Glomerular endothelial cell (primary cell): ENCODE measurements around the gene ZNF236. TPM values are rescaled to one million over a fixed set of nuclear protein-coding genes. Genes with fewer than 3 reads are reported as not detected.

Experiments
- DNase-seq: peaks from one replicate; pipeline ENCODE4 v3.0.0-alpha.2; 2011; ENCODE audit warnings: low read depth, low spot score; ENCODE audit errors: extremely low read depth
- total RNA-seq: library from RNA; depleted of rRNA; stranded (reverse); fragments of >200 nt; gene quantifications from 2 replicates; pipeline ENCODE4 v1.2.3, GENCODE V29; 2015

ZNF236 gene
- total RNA-seq, 1 donor from 2014 or later: 8.8 TPM

DNA sequence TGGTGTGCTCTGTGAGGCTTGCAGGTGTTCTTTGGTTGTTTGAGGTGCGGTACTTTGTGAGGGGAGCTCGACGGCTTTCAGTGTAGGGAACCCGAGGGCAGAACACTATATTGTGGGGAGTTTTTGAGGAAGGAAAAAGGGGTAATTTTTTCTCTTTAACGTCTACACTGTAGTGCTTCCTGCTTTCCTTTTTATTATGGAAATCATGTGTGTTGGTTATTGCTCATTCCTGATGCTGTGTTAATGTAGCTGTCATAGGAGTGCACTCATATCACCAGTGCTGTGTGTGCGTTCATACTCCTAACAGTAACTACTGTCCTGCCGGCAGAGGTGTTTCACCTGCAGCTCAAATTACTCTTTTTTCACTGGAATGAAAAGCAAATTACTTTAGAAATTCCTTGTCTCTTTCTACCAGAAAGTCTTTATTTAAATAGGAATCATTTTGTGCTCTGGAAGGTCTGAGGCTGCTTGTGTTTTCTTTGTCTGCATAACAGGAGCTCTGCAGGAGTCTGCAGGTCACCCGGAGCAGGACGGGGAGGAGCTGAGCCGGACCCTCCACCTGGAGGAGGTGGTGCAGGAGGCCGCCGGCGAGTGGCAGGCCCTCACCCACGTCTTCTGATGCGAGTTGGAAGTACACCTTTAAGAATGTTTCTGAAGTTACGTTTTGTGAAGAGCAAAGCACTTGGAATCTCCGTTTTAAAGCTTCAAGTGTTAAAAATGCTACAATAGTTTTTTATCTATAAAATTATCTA is 145.5 kb downstream of the ZNF236 start:
- DNase-seq: no peak

DNA sequence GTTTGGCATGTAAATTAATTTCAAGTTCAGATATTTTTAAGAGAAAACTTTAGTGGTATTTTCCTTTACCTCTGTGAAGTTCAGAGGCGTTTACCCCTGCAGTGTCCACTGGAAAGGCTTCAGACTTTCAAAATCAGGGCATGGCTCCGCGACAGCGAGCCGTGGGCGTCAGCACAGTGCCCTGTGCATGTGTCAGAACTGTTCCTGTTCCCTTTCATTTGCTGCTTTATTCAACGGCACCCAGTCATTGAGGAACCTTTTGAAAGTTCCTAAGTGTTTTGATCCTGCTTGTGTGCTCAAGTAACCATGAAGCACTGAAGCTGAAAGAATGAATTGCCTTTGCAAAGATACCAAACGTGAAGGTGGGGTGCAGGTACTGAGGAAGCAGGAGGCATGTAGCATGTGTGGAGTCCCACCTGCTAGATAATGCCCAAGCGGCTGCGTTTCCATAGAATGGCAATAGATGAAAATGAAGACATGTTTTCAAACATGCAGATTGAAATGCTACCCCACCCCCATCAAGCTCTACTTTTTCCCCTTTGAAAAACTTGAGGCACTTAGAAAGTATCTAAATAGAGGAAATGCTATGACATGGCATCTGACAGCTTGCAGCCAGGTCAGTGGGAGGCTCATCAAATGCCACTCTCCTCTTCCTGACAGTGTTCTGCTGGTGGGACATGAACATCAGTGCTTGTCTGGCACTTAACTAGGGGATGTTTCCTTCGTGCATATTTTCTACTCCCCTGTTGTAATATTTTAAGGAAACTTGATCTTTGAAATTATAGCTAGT is 148.6 kb downstream of the ZNF236 start:
- DNase-seq: no peak

DNA sequence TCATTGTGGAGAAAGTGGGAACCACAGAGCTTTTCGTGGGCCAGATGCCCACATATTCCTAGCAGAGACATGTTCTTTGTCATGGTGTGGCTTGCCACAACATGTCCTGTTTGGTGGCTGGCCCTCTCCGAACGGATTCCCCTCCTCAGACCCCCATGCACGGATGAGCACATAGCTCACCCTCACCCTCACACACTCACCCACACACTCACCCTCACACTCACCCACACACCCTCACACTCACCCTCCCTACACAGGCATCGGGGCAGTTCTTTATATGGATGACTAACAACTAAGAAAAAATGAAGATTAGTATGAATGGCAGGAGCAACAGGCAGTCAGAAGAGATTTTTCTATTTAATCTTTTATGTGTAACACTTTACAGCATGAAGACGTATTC is 149.9 kb downstream of the ZNF236 start:
- no peak for DNase-seq

DNA sequence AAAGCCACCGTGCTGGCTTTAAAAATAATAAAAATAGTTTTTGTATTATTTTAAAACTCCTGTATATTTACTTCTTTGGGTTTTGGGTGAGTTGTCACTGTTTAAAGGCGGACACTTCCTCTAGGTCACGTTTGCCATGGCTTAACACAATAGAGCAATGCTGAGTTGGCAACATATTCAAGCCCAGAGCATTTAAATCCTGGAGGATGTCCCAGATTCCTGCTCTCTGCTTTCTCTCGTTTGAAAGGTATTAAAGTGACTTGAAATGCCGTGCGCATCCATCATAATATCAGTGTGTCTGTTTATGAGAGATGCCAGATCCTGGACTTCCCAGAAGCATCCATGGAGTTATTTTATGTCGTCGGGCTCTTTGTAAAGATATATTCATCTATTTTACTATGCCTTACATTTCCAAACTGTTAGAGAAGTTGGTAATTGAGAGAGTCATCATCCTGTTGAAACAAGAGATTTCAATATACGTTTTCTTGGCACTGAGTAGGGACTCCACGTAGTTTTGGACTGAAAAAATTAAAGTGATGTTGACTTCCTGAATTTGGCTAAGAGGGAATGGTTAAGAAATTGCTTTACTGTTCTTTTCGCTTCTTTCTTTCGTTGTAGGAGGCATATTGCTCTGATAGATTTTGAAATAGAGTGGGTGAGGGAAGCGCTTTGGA is 150.6 kb downstream of the ZNF236 start:
- no peak for DNase-seq

DNA sequence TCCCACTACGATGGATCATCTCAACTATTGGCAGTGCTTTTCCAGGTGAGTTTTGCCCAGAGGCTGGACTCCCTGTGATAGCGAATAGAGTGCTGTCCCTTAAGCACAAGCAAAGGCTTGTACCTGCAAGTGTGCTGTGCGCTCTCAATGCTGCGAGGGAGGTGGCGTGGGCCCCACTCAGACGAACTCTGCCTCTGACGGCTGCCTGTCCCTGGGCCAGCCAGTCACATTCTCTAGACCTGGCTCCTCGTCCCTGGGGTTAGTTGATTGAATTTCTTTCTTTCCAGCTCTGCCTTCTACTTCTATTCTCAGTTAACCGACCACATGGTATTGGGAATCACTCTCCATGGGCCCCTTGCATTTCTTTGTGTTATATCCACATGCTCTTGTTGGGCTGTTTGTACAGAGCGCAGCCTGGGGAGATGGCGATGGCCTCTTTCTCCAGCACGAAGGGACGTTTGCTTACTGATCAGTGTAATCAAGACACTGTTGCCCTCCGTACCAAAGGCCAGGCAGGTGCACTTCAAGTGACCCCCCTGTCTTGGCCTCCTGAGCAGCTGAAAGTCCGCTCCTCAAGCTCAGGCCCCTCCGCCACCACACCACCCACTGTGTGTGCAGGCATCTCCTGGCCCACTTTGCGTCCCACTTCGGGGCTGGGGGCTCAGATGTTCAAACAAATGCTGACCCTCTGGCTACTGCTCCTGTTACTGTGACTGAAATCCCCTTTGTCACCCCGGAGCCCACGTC is 151.3 kb downstream of the ZNF236 start:
- DNase-seq: no peak

DNA sequence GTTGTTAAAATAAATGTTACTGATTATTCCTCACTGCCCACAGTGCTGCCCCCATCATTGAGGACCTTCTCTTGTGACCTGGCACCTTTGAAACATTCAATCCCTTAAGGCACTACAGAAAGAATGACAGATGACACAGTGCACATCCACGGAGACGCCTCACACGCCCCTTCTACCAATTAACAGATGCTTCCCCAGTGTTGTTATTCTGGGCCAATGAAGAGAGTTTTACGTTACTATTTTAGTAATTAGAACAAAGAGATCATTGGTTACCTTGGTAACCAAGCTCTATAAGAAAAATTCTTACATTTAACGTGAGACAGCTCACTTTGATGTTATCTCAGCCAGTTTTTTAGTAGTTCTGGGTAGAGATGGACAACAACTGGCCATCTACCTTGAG is 152.0 kb downstream of the ZNF236 start:
- DNase-seq: no peak

DNA sequence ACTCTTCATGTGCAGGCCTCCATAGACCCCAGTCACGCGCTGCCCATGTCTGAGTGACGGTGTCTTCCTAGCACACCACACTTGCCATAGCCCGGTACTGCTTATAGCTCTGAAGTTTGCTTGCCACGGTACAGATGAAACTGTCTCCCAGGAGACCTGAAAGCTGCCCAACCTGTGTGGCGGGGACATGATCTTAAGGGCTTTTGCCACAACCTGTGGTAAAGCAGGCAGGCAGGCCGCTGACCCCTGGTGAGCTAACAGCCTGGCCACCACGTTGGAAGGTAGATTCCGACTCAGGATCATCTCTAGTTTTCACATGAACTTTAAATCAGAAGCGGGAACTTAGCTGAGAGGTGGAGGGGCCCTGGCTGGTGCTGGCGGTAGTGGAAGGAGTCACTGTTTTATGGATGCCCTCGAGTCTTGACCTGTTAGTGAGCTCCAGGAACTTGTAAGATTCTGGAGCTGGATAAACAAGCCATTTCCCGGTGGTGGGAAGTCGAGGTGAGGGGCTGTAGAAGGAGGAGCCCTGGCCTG is 153.3 kb downstream of the ZNF236 start:
- no peak for DNase-seq

DNA sequence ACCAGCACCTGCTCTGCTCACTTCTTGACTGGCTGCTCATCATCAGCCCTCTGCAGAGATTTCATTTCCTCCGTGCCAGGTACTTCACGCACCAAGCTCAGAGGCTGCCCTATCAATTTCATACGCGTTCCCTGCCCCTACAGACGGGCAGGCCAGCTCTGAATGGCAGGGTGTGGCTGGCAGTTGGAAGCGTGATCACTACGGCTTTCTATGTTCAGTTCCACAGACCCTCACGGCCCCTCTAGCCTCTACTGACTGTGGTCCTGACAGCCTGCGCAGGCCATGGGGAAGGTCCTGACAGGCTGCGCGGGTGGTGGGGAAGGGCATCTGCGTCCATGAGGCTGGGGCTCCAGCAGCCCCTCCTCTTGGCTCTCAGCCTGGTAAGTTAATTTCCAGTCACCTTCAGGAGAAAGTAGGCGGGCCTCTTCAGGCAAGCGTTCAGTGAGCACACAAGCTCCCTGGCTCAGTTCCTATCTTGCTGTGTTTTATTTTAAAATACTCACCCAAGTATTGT is 154.8 kb downstream of the ZNF236 start:
- no peak for DNase-seq

DNA sequence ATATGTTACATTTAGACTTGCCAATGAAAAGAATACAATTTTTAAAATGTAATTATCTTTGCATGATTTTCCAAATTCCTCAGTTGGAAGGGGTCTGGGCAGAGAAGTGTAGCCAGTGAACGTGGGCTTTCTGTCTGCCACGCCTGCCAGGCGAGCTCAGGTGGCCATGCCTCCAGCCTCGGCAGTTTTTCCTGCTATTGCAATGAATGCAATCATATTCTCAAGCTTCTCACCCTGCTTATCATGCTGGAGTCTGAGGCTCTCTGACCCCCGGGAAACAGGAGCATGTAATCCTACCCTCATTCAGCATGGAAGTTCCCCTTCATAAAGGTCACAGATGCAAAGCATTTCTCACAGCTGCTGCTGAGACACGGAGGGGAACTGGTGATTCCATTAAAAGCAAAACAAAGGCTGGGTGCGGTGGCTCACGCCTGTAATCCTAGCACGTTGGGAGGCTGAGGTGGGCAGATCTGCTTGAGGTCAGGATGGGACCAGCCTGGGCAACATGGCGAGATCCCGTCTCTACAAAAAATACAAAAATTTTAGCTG is 155.4 kb downstream of the ZNF236 start:
- DNase-seq: no peak

DNA sequence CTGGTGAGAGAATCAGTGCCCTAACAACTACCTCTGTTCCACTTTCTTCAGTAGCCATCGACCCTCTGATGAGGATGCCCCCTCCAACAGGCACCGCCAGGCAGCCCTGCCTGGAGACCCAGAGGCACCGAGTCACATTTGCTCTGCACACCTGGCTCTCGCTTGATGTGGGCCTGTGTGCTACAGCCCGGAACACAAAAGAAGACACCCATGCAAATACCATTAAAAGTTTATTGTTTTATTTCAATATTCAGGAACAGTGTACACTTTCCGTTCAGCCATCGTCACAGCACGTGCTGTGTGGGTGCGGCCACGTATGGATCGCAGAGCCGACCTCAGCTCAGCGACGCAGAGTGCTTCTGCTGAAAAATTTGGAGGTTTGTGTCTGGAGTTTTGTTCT is 156.3 kb downstream of the ZNF236 start:
- DNase-seq: no peak

DNA sequence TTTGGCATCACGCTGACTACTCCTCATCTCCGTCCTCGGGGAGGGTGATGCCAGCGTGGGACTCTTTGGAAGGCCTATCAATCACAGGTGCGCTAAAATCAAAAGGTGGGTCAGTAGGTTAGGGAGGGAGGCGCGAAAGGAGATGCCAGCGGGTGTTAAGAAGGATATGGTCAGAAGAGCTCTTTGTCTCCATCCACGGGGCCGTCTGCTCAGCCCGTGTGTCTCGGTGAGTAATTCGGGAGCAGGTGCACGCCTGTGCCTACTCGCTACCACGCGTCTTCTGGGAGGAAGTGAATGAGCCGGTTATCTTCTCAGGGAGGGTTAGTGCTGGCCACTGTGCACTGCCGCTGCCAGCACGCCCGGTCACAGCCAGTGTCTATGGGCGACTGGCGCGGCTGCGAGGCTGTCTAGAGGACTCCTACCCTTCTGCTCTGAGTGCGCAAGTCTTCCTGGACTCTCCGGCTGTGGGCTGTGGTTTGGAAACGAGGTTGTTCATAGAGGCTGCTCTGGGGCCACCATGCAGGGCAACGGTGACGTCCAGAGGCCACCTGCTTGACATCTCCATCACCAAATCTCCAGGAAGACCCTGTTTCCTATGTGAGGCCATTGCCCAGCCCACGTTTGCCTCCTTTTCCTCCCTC is 156.9 kb downstream of the ZNF236 start:
- no peak for DNase-seq

DNA sequence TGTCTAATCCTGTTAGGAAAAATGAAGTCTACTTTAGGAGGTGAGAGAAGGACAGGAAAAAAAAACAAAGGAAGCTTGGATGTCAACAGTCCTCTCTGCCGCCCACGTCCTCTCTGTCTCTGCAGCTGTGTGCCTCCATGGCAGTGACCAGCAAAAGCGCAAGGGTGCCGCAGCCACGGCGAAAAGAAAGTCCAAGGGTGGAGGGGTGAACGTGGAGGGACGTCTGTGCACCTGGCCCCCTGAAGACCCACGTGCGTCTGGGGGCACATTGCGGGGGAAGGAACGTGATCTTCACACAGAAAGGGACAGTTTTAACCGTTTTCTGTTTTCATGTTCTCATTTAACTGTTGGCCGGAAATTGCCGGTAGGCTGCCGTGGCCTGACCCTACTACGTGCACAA is 157.5 kb downstream of the ZNF236 start:
- DNase-seq: no peak

DNA sequence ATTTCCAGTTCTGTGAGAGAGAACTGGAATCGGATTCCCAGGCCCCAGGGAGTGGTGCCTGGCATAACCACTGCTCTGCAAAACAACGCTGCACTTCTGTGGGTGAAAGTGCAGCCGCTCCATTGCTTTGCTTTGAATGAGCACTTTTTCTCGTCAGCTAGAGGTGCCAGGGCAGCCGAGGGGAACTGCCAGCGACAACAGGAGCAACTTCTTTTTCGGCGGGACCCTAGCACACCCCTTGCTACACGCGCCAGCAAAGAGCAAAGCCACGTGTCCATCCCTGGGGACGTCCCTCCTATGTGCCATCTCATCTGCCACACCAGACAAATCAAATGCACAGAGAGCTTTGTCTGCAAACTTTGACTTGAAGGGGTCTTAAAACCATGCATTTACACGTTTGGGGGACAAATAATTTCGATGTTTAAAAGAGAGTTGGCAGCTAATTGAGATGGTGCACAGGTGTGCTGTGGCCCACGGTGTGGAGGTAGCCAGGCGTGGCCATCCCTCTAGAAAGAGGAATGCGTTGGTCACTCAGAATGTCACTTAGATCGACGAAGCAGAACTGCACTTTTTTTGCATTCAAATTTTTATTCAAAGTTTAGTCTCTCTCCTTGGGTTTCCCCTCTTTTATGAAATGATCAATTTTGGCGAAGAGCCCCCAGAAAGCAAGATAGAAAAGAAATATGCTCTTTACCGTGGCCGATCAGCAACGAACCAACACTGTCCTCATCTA is 158.5 kb downstream of the ZNF236 start:
- DNase-seq: no peak

DNA sequence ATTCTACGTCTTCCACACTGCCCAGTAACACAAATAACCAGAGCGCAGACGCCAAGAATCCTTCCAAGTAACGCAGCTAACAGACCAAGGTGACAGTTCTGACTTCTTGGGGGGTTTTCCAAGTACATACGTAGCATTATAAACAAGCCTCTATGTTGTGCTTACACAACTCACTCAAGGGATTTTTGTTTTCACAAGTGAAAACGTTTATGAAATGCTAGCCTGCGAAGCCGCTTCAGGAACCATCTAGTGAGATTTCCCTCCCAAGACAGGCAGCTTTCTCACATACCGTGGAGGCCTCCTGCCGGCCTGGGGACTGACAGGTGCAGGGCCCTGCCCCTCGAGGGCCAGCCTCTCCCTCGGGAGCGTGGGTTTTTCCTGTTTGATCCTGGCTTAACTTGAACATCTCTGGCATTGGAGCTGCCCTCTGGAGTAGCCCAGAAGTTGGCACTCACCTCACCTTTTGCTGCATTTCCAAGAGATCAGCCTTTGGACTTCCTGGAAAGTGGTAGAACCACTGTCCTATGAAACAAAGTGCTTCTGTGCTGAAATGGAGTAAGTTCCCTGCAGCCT is 159.1 kb downstream of the ZNF236 start:
- DNase-seq: no peak

DNA sequence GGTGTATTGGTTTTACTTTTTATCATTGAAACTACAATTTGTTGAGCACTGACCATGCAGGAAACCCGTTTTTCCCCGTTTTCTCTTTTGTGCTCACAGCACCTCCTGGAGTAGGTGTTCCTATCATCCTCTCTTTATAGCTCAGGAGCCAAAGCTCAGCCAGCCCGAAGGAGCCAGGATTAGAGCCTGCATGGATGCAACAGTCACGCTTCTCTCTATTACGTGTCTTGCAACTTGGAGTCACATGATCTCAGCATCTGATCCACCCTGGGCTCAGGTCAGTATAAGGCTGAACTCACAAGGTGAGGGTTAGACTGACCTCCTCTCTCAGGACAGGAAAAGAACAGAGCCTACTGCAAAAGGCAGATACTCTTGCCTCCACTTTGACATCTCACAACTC is 159.7 kb downstream of the ZNF236 start:
- DNase-seq: no peak

DNA sequence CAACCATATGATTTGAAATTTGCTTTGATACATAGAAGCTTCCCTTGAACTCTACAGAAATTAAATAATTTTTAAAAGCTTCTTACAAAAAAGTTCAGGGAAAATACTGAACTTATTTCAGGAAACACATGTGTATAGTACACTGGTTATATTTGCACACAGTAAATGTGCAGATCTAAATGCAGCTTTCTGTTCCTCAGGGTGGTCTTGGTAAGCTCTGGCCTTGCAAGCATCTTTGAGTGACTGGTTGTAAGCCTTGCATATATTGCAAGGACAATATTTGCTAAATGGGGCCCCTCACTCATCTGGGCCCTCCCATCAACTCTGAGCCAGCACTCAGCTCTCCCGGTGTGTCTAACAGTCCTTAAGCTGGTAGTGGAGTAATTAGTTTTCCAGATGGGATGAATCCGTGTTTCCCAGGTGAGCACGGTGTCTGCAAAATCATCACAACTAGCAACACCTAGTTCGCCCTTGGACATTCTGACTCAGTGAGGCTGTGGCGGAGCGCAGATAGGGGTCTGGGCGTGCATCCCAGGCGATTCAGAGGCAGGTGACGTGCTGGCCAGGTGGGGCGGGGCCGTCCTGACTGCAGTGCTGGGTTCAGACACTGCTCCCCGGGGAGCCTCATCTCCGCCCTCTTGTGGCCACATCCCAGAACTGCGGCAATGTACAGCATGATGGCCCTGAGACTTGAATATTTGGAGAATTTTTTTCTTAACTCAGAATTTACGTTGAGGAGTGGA is 160.7 kb downstream of the ZNF236 start:
- no peak for DNase-seq

DNA sequence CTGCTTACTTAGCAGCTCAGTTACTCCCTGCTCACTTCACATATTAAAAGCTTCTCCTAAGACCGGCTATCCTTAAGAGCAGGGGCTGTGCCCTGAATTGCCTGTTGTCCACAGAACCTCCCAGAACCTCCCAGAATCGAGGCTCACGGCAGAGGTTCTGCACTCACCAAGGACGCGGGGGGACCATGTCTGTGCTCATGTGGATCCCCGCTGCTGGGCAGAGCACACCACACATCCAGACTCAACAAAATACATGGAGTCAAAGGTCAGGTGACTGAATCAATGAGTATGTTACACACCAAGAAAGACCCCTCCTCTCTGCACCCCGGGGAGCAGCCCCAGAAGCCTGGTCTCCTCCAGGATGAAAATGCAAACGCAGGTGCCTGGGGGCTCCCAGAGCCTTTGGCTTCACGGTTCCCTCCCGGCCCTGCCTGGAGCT is 161.3 kb downstream of the ZNF236 start:
- DNase-seq: no peak
